ENCODE data around the gene EFNA2. TPM values are rescaled to one million over a fixed set of nuclear protein-coding genes. Genes with fewer than 3 reads are reported as not detected.

Gene EFNA2
- total RNA-seq, 4 donors from 2014 or later = not detected

- intact Hi-C loops (cut with DNase I; ENCODE audit: low total_unique reads) = loop anchor here (5.0 to 10.0 kb wide), 3 partner anchors 126 to 482 kb away; partner anchors contain the start of genes ADAMTSL5, GAMT and PTBP1
- H3K36me3 ChIP-seq = peaks cover 0 to 52% of the 10 kb centered on the region in 2 donors
Measured at GRCh38 chr19:1276628-1277022, 9.0 kb upstream of the EFNA2 start.

GRCh38 chr19:1277061-1277460 is 8.6 kb upstream of the EFNA2 start:
- intact Hi-C loops (cut with DNase I; ENCODE audit: low total_unique reads) = loop anchor here (5.0 to 10.0 kb wide), 3 partner anchors 125 to 482 kb away; partner anchors contain the start of genes ADAMTSL5, GAMT and PTBP1
- DNase-seq = peak in 1 of 2 donors; percentile 31
- TF ChIP-seq POLR2A (IDR thresholded peaks at IDR 0.05) = no peak
- no peak for TF ChIP-seq CTCF (IDR thresholded peaks at IDR 0.05 in 4 of 5, conservative IDR thresholded peaks at IDR 0.05 in 1 of 5)
- no peaks in the 10 kb centered on the region for H3K9me3 ChIP-seq
- peaks cover 42% of the 10 kb centered on the region in 2 donors for H3K4me1 ChIP-seq
- H3K4me3 ChIP-seq = no peak overlapping the region
- no peak for ATAC-seq
- peaks cover 0 to 48% of the 10 kb centered on the region in 2 donors for H3K36me3 ChIP-seq
- peak overlapping the region in 2 of 4 donors; percentile 96 to 99 for H3K27ac ChIP-seq
- no peaks in the 10 kb centered on the region for H3K27me3 ChIP-seq
- in situ Hi-C loops (cut with MboI; ENCODE audit: low sequenced_read_pairs in 4 of 4) = no loop called here

More at GRCh38 chr19:1276628-1277022, 9.0 kb upstream of the EFNA2 start:
- Histone ChIP-seq H3K27ac (peak overlapping the region; percentile 92 to 99 (median 98)), H3K9me3 (no peaks in the 10 kb centered on the region), H3K27me3 (no peaks in the 10 kb centered on the region), H3K4me1 (peaks cover 45 to 46% of the 10 kb centered on the region in 2 donors), H3K4me3 (peak overlapping the region in 2 of 4 donors; percentile 71 to 82)
- TF ChIP-seq CTCF (IDR thresholded peaks at IDR 0.05 in 4 of 5, conservative IDR thresholded peaks at IDR 0.05 in 1 of 5) (no peak), POLR2A (IDR thresholded peaks at IDR 0.05) (no peak)
- DNase-seq = peak in 1 of 2 donors; percentile 26
- in situ Hi-C loops (cut with MboI; ENCODE audit: low sequenced_read_pairs in 4 of 4) = no loop called here
- ATAC-seq = no peak

- in situ Hi-C loops (cut with MboI; ENCODE audit: low sequenced_read_pairs in 4 of 4) = no loop called here
Measured at GRCh38 chr19:1278074-1278473, 7.6 kb upstream of the EFNA2 start.

GRCh38 chr19:1278713-1279660 is 6.7 kb upstream of the EFNA2 start:
- Histone ChIP-seq H3K4me3 (no peak overlapping the region), H3K4me1 (peaks cover 22 to 23% of the 10 kb centered on the region in 2 donors), H3K27ac (no peak overlapping the region), H3K36me3 (peaks cover 0 to 28% of the 10 kb centered on the region in 2 donors), H3K9me3 (no peaks in the 10 kb centered on the region), H3K27me3 (peaks cover 10 to 14% (median 10%) of the 10 kb centered on the region in 3 donors)
- no peak for ATAC-seq
- TF ChIP-seq CTCF (IDR thresholded peaks at IDR 0.05 in 4 of 5, conservative IDR thresholded peaks at IDR 0.05 in 1 of 5) = no peak
- no peak for TF ChIP-seq POLR2A (IDR thresholded peaks at IDR 0.05)
- intact Hi-C loops (cut with DNase I; ENCODE audit: low total_unique reads) (loop anchor here (1.0 to 10.0 kb wide), 4 partner anchors 77 to 484 kb away; partner anchors contain the start of genes ADAMTSL5, GAMT and PTBP1), in situ Hi-C loops (cut with MboI; ENCODE audit: low sequenced_read_pairs in 4 of 4) (no loop called here)
- DNase-seq = no peak

More at GRCh38 chr19:1278074-1278473, 7.6 kb upstream of the EFNA2 start:
- H3K27me3 ChIP-seq = peaks cover under 1 to 5% (median 4%) of the 10 kb centered on the region in 3 donors
- no peaks in the 10 kb centered on the region for H3K9me3 ChIP-seq
- no peak for TF ChIP-seq POLR2A (IDR thresholded peaks at IDR 0.05)
- TF ChIP-seq CTCF (IDR thresholded peaks at IDR 0.05 in 4 of 5, conservative IDR thresholded peaks at IDR 0.05 in 1 of 5) = no peak
- peaks cover 0 to 38% of the 10 kb centered on the region in 2 donors for H3K36me3 ChIP-seq
- no peak overlapping the region for H3K4me3 ChIP-seq
- peaks cover 31 to 32% of the 10 kb centered on the region in 2 donors for H3K4me1 ChIP-seq
- intact Hi-C loops (cut with DNase I; ENCODE audit: low total_unique reads) = loop anchor here (5.0 to 10.0 kb wide), 3 partner anchors 124 to 483 kb away; partner anchors contain the start of genes ADAMTSL5, GAMT and PTBP1
- no peak overlapping the region for H3K27ac ChIP-seq
- ATAC-seq = no peak
- no peak for DNase-seq

All from gastrocnemius medialis (tissue), 4 donors.